NCI-H1436 treated with DMSO at 0.1 percent for 48 hours (cell line): ENCODE measurements around the gene RBBP4.

Experiments used
- DNase-seq: peaks from one replicate; lab custom pipeline; 2025; lab: John Stamatoyannopoulos, UW

The RBBP4 gene

DNA sequence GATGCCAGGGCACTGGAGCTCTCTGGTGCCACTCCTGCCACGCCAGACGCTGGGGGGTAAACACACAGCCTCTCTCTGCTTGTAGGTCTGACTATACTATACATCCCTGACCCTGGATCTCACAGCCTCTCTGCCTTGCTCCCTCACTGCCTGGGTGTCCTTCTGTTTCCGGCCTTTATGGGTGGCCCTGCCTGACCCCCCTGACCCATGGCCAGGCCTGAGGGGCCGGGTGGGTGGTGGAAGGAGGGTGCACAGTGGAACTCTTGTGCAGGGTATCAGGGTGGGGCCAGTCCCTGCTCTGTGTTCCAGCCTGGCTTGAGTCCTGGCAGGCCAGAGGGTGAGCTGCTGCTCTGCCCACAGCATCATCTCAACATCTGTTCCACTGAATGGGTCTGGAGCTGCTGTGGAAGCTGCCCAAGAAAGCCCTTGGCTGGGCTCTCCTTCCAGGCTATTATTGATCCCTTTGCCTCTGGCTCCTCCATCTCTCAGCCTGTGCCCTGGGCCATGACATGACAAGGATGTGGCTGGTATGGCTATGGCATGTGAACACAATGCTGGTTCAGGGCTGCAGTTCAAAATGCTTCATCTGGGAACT is 68.8 kb downstream of the RBBP4 start:
- no peak for DNase-seq

DNA sequence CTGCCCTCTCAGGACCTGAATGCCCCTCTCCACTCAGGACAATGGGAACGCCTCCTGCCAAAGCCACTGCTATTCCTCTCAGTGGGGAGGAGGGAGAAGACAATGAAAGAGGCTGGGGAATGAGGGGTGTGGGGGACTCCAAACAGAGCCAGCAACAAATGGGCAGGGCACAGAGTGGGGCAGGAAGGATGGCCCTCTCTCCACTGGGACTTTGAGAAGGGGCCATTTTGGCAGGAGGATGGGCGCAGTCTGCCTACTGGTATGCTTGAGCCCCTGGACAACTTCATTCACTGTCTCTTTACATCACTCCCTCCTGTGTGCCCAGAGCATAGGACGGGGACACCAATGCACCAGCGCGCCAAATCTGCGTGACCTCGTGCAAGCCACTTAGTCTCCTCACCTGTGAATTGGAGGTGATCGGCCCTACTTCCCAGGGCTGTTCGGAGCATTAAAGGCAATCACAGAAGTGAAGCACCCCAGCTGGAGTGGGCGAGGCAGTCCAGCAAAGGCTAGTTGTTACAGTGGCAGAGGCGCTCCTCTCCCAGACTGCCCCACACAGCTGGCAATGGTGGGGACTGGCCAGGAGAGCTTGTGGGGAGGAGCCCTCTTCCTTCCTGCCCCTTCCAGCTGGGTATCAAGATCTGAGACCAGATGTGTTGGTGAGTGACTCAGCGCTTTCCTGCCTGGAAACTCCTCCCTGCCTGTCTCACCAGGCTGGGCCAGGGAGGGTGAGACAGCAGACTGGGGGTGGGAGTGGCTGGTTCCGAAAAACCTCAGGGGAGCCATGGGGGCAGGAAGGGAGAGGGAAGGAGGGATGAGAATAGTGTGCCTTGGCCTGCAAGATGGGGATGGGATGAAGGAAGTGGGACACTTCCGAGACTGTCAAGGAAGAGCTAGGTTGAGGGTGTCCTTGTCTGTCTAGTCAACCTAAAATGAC is 73.9 kb downstream of the RBBP4 start:
- DNase-seq: no peak

DNA sequence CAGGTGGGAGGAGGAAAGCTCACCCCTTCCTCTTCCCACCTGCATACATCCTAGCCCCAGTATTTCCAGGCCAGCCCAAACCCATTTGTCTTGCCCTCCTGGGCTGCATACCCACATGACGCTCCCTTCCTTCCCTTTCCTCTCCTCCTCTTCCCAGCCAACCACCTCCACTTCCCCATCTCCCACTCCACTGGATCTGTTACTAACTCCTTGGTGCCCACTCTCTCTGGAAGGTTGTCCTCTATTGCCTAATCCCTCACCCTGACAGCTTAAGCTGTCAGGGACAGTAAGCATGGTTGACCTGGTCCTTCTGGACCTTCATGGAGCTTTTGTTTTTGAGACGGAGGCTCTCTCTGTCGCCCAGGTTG is 74.6 kb downstream of the RBBP4 start:
- DNase-seq: no peak

DNA sequence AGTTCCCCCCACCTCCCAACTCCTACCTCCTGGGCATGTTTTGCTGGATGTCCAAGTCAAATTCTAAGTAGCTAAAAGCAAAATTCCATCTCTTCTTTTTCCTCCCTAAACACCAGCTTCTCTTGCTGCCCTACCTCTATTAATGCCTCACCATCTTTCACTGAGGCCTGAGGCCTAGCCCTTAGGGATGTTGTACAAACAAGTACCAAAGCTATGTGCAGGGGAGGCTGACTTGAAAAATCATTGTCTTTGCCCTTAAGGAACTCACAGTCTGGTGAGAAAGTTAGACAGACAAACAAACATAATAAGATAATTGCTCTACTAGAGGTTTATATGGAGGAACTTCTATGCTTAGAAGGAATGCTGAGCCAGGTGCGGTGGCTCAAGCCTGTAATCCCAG is 76.9 kb downstream of the RBBP4 start:
- no peak for DNase-seq

DNA sequence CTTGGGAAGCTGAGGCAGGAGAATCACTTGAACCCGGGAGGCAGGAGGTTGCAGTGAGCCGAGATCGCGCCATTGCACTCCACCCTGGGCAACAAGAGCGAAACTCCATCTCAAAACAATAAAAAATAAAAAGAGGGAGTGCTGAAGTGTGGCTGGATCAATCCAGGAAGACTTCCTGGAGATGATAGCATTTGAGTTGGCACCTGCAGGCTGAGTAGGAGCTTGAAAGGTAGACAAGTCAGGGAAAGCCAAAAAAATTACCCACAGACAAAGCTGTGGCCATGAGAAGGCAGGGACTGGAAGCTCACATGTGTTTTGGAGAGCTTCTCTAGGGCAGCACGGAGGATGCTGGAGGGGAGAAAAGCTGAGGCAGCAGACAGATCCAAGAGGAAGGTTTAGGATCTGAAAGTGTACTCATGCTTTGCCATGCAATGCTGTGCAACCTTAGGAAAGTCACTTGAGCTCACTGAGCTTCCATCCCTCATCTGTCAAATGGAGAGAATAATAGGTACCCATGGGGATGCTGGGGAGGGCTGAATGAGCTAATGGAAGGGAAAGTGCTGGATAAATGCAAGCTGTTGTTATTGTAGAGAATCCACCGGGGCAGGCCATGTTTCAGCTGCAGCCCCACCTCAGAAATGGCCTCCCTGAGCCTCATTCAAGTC is 77.5 kb downstream of the RBBP4 start:
- no peak for DNase-seq

DNA sequence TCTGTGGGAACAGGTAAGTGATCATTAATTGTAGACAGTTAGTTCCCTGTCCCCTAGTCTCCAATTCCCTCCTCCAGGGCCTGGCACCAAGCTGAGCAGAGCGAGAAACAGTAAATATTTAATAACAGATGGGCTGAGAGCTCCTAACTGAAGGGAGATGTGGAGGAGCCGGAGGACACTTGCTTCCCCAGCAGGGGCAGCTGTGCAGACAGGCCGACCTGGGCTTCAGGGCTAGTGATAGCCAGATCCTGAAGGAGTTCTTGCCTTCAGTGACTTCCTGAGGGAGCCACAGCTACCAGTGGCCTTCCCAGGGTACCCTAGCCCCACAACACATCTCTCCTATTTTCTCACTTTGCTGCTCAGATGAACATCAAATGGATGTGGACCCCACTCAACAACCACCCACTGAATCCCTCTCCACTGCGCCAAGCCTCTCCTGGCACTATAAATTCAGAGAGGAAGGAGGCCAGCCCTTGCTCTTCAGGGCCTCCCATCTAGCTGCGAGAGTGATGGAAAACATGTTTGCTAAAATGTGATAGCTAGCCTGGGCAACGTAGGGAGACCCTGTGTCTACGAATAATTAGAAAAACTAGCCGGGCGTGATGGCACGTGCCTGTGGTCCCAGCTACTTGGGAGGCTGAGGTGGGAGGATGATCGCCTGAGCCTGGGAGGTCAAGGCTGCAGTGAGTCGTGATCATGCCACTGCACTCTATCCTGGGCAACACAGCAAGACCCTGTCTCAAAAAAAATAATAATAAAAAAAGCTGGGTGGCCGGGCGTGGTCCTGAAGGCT is 78.4 kb downstream of the RBBP4 start:
- DNase-seq: no peak

DNA sequence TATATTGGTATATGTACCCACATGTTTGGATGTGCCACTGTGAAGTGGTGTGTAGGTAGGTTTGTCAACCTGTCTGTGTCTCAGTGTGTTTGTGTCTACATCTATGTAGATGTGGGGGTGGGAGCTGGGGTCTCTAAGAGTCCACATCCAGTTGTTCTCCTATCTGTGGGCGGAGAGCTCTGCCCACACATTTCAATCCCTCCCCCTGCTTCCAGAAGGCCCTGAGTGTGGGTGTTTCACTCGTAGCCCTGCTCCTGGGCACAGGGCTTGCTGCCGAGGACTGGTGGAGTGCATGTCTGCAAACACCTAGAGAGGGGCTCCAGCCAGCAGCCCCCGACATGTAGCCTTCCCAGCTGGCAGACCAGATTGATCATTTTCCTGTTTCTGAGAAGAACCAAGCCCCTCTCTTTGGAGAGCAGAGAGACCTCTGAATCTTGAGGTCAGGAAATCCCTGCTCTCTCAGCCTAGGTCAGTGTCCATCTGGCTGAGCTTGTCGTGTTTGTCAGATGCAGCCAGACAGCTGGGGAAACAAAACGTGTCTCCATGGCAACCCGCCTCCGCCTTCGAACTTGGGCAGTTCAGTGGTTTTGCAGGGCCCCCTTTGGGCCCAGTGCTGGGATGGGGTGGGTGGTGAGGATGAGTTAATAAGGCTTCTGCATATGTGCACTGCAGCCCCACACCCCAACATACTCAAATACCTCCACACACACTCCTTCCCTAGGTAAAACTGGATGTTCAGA is 82.7 kb downstream of the RBBP4 start:
- DNase-seq: no peak
